HG03571 (cell line): Measurements from ENCODE around the gene TMEM213.
"Not testable (repeated sequence)": the region's sequence is repeated elsewhere in the genome, so short reads cannot be mapped to it uniquely, and the experiment has no call there.

ENCODE experiments used
- ATAC-seq: cut with Tn5 transposase; IDR thresholded peaks from one replicate; pipeline ENCODE4 v1.9.1; 2021; ENCODE audit not compliant: unreplicated experiment

Gene TMEM213

DNA sequence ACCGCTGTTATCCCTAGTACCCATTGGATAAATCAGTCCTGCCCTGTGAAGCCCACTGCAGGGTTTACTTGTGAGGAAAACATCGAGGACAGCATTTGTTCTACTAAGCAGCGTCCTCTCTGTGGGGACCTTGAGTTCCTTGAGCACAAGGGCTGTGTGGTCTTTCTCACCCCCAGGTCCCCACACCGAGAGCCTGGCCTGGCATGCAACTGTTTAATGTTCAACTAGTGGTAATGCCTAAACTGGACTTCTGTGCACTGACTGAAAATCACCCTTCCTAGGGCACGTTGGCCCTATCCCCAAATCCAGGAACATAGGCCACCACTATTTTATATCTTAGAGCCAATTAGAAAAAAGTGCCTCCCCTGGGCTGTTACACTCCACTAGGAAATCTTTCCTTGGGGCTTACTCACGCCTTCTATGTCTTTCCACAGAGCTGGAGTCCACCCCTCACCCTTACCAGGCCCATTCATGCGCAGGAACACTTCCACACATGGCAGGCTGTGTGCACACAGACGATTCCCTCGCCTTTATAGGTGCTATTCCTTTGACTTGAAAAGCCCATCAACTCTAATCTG, 1.7 kb upstream of the TMEM213 start:
- ATAC-seq: no peak

DNA sequence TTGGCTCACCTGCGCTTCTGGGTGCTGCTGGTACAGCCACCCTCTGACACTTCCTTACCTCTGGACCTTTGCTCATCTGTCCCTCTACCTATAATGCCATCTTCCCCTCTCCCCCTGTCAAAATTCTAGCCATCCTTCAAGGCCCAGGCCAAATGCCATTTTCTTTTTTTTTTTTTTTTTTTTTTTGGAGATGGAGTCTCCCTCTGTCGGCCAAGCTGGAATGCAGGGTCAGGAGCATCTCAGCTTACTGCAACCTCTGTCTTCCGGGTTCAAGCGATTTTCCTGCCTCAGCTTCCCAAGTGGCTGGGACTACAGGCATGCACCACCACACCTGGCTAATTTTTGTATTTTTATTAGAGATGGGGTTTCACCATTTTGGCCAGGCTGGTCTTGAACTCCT, 748 bp upstream of the TMEM213 start:
- not testable (repeated sequence) for ATAC-seq

DNA sequence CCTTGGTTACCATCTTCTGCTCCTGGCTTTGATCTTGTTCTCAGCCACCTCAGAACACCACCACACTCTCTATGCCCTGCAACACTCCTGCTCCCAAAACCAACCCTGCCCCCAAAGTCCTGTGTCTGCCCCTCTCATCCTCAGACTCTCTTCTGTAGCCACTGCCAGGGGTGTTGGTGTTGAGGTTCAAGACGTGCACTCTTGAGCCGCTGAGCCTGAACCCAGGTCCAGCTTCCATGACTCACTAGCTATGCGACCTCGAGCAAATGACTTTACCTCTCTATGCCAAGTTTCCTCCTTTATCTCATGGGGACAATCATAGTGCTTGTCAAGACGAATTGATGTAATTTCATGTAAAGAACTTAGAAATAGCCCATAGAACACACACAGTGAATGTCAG, 1.0 kb downstream of the TMEM213 start:
- no peak for ATAC-seq

DNA sequence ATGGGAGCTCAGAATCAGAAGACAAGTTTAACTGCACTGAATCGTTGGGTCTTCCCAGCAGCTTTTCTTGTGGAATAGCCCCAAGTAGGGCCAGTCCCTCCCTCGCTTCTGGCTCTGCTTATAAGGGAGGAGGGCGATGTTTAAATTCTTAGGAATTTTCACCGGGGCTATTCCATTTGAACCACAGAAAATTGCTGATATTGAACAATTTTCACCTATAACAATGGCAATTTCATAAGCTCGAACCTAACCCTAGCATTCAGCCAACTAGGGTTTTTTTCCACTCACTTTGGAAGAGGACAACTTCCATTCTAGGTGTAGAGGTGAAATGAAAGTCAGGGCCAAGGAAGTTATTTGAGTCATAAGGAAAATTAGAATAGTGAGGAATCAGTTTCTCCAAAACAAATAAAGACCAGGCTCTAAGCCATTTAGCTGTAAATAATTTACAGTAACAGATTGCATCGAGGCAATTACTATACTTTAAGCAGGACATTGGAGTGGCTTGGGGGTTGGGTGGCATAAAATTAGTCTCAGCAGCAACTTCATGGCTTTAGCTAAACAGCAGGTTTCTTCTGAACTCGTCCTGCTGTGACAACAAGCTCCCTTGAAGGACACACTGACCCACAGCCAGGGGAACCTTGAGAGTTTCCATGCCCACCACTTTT, 1.7 kb downstream of the TMEM213 start:
- no peak for ATAC-seq

DNA sequence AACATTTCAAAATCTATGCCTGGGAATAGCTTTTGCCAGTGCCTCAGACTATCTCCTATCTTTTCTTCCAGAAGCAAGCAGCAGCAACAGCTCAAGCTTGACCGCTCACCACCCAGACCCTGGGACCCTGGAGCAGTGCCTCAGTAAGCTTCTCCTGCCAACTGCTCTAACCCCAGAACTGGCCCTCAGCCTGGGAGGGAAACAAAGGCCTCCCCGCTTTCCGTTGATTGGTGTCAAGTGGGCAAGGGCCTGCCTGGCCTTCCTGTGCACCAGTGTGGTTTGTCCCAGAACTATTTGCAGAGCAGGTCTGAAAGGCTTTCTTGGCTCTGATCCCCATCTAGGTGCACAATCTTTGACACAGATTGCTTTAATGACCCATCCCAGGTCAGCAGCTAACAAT, 3.5 kb downstream of the TMEM213 start:
- no peak for ATAC-seq

DNA sequence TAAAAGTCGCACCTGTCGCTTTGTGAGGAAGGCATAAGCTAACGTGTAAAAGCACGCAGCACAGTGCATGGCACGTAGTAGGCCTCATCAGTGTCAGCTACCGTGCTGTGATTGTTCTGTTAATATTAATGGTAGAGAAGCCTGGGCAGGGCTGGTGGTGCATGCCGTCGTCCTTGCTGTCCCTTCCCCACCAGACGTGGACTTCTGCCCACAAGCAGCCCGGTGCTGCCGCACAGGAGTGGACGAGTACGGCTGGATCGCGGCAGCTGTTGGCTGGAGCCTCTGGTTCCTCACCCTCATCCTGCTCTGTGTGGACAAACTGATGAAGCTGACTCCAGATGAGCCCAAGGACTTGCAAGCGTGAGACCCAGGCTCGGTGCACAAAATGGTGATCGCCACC, 4.9 kb downstream of the TMEM213 start:
- ATAC-seq: no peak

DNA sequence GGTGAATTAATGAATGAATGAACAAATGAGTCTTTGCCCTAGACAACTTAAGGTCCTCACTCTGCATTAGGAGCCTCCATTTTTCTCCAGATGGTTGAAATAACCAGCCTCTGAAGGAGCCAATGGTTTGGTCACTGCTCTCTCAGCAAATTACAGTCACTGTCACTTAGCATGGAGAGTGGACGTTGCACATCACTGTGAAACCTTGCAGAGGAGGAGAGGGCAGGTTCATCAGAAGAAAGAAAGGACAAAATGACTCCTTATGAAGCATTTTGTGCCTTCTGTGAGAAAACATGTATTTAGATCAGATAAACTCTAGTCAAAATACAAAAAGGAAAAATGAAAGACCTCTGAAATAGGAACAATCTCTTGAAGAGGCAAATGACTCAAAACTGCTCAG, 6.8 kb downstream of the TMEM213 start:
- no peak for ATAC-seq

DNA sequence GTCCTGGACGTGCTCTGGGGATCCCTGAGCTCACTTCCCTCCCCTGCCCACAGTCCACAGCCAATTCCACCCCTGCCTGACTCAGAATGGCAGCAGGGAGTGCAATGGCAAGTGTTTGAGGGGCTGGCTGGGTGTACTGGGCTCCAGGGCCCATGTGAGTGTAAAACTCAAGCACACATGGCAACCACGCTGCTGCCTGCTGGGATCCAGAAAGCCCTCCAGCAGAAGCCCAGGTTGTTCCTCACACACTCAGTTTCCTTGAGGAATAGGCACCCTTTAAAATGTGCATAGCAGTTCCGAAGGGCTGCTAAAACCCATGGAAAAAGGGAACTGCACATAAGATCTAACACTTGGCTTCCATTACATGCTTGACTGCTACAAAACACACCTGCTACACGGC, 11.6 kb downstream of the TMEM213 start:
- no peak for ATAC-seq

DNA sequence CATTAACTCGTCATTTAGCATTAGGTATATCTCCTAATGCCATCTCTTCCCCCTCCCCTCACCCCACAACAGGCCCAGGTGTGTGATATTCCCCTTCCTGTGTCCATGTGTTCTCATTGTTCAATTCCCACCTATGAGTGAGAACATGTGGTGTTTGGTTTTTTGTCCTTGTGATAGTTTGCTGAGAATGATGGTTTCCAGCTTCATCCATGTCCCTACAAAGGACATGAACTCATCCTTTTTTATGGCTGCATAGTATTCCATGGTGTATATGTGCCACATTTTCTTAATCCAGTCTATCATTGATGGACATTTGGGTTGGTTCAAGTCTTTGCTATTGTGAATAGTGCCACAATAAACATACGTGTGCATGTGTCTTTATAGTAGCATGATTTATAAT, 13.5 kb downstream of the TMEM213 start:
- ATAC-seq: not testable (repeated sequence)

DNA sequence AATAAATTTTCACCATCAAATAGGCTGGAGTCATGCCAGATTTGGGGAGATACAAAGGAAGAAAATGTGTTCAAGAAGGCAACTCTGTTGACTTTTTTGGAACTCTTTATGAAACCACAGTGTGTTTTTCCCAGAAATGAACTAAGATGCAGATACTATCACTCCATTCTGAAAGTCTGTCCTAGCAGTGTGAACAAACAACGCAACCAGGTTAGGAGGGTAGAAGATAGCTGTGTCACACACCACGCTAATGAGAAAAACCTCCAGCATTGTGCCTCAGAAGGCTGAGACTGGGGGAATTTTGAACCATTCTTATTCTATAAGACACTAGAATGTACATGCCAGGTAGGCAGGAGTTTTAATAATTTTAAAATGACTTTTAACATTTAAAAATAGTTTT, 16.2 kb downstream of the TMEM213 start:
- no peak for ATAC-seq

DNA sequence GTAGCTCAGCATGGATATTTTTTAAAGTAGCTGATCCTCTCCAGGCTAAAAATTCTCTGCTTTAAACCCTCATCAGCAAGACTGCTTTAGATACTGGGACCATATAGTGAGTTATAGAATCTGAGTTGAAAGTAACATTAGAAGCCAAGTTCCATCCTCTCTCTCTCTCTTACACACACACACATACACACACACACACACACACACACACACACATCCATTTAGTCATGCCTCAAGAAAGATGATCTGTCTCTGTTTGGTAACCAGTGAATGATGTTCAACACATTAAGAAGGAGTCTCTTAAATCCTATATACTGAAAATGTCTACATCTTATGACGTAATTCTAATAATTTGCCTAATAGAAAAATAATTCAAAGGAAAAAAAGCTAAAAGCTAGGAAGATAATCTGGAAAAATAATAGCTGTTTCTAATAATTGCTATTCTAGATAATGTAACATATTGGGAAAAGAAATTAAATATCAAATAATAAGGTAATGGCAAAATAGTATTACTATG, 17.1 kb downstream of the TMEM213 start:
- no peak for ATAC-seq

DNA sequence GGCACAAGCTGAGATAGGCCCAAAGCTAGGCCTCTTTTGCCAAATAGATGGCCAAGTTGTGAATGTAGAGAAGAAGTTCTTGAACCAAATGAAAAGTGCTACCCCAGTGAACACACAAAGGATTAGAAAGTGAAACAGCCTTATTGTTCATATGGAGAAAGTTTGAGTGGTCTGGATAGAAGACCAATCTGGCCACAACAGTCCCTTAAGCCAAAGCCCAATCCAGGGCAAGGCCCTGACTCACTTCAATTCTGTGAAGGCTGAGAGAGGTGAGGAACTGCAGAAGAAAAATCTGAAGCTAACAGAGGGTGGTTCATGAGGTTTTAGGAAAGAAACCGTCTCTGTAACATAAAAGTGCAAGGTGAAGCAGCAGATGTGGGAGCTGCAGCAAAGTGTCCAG, 18.9 kb downstream of the TMEM213 start:
- no peak for ATAC-seq

DNA sequence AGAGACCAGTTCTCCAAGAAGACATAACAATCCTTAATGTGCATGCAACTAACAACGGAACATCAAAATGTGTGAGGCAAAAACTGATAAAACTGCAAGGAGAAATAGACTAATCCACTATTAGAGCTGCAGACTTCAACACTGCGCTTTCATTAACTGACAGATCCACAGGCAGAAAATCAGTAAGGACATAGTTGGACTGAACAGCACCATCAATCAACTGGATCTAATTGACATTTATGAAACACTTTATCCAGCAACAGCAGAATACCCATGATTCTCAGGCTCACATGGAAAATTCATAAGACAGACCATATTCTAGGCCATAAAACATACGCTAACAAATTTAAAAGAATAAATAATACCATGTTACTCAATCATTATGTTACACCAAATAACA, 21.8 kb downstream of the TMEM213 start:
- no peak for ATAC-seq

DNA sequence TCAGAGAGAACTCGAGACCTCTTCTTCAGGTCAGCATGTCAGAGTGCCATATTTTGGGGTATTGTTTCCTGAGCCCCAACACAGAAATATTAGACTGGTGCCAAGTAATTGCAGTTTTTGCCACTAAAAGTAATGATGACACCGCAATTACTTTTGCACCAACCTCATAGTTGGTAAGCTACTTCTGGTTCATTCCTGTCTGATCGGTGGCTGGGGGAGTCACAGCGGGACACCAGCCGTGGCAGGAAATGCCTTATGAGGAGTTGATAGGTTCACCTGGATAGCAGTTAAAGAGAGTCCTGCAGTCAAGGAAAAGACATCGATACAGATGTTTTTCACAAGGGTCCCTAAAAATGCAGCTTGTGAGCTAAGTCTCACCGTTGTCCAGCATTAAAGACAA, 24.1 kb downstream of the TMEM213 start:
- no peak for ATAC-seq

DNA sequence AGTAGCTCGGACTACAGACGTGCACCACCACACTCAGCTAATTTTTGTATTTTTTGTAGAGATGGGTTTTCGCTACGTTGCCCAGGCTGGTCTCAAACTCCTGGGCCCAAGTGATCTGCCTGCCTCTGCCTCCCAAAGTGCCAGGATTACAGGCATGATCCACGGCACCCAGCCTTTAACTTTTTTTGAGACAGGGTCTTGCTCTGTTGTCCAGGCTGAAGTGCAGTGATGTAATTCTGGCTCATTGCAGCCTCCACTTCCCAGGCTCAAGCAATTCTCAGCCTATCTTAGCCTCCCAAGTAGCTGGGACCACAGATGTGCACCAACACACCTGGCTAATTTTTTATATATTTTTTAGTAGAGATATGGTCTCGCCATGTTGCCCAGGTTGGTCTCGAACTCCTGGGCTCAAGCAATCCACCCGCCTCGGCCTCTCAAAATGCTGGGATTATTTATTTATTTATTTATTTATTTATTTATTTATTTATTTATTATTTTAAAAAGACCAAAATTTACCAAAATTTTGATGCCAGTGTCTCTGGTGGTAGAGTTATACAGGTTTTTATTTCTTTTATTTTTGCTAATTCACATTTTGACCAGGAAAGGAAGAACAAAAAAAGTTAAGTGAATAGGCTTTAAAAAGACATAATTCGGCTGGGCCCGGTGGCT, 25.2 kb downstream of the TMEM213 start:
- ATAC-seq: no peak

DNA sequence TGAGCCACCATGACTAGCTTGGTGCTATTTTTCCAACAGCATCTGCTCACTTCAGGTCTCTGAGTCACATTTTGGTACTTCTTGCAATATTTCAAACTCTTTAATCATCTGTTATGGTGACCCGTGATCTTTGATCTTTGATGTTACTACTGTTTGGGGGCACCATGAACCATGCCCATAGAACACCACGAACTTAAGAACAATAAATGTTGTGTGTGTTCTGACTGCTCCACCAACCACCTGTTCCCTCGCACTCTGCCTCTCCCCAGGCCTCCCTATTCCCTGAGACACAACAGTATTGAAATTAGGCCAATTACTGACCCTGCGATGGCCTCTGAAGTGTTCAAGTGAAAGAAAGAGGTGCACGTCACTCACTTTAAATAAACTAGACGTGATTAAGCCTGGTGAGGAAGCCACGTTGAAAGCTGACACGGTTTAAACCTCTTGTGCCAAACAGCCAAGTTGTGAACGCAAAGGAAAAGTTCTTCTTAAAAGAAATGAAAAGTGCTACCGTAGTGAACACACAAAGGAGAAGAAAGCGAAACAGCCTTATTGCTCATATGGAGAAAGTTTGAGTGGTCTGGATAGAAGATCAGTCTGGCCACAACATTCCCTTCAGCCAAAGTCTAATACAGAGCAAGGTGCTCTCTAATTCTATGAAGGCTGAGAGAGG, 27.4 kb downstream of the TMEM213 start:
- no peak for ATAC-seq

DNA sequence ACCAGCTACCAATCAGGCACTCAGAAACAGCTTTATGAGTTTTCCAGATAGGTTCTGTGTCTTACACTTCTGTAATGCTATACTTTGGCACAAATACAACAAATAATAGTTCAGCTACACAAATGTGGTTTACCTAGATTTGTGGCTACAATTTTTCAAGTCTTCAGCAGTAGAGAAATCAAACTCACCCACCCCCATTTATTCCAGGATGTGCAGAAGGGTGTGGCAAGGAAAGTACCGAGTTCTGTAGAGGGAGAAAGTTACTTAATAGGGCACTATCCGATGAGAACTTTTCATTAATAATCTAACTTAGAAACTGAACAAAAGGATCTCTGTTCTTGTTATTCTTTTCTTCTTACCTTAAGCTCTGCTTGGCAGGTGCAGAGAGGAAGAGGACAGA, 30.5 kb downstream of the TMEM213 start:
- no peak for ATAC-seq

DNA sequence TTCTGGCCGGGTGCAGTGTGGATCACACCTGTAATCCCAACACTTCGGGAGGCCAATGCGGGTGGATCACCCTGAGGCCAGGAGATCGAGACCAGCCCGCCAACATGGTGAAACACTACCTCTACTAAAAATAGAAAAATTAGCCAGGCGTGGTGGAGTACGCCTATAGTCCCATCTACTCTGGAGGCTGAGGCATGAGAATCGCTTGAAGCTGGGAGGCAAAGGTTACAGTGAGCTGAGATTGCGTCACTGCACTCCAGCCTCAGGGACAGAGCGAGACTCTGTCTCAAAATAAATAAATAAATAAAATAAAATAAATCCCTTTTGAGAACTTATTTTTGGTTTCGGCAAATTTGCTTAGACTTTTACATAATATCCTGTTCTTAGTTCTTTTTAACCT, 31.5 kb downstream of the TMEM213 start:
- ATAC-seq: no peak

DNA sequence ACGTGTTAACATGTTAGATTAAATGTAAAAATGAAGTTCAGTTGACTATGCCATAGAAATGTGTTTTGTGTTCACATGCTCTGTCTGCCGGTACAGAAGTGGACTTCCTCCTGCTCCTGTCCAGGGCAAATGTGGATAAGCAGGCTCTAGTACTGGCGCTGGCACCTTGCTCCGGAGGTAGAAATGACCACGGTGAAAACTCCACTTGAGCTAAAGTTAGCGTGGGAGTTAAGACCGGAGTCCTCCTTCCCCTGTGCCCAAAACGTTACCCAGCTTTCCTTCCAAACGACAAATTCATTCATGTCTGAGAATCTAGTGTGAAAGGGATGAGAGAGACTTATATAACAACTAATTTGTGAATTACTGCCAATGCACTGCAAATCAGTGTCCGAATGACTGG, 35.2 kb downstream of the TMEM213 start:
- ATAC-seq: no peak

DNA sequence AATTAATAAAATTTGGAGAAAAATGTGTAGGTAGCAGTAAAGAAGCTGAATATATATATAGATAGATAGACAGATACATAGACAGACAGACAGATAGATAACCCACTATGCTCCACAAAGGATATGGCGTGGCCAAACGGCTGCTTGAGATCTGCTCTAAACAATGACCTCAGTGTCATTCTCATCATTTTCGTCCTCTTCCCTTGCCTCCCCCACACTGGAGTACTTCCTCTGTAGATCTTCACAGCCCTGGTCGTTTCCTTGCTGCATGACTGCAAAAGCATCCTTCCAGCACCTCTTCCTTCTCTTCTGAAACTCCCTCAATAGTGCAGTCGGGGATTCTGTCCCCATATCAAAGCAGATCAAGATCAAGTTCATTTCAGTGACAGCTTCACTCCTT, 35.8 kb downstream of the TMEM213 start:
- ATAC-seq: no peak

DNA sequence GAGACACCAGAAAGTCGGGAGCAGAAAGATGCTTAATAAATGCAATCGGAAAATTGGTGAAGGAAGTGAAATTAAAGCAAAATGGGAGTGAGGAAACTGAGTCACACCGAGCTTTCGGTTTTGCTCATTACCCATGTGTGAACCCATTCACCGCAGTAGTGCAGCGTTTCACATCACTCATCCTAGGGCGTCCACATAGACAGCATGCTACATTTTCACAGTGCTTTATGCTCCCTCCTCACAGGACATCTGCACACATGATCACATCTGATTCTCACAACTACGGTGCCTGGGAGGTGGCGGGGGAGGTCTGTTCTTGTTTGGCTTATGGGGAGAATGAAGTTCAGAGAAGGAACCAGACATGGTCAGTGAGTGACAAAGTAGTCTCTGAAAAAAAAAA, 36.8 kb downstream of the TMEM213 start:
- no peak for ATAC-seq

DNA sequence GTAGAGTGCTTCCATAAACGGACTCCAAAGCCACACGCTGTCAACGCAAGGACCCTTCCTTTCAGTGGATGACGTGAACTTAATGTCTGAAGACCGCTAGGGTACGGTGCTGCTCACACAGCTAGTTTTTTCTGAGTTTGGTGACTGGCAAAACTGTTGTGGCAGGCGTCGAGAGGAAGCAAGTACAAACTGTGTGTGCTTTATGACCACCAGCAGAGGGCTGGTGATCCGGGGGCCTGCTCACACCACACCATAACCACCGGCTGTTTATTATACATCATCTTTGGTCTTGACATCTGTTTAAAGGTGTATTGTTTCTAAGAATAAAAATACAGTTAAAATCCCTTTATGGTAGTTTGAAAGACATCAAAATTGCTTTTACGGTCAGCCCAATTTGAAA, 37.3 kb downstream of the TMEM213 start:
- ATAC-seq: no peak
